IMR-90 (cell line): ENCODE data around the gene FCHO1. TPM values are rescaled to one million over a fixed set of nuclear protein-coding genes. Genes with fewer than 3 reads are reported as not detected.

Experiments
- ATAC-seq: fragments of 200-7000 bp; cut with Tn5 transposase; 2 replicates; pipeline ENCODE4 v1.9.1; 2020; ENCODE audit warnings: low read depth, mild to moderate bottlenecking, moderate library complexity
- BruUV-seq: library from RNA; stranded (reverse); fragments of 400-500 nt; replicated peaks from 2 replicates; lab custom pipeline; 2021; lab: Mats Ljungman, UMichigan
- CTCF ChIA-PET: fragments of 300-600 bp; formaldehyde crosslinking; extraction: SDS; loops from one replicate; lab custom pipeline; 2021; ENCODE audit warnings: antibody characterized with exemption; lab: Yijun Ruan, JAX
- POLR2A ChIA-PET: fragments of 300-600 bp; sonication (Branson Sonifier 250); formaldehyde crosslinking; loops from one replicate; lab custom pipeline; 2022; ENCODE audit warnings: antibody characterized with exemption; ENCODE audit not compliant: unreplicated experiment; lab: Charles Lee
- DNase-seq: peaks from one replicate; pipeline ENCODE4 v3.0.0; 2013
- H2AFZ ChIP-seq: replicated peaks from 2 replicates; pipeline ENCODE3; 2013; ENCODE audit warnings: low read length, mild to moderate bottlenecking; ENCODE audit not compliant: poor library complexity
- H2AK5ac ChIP-seq: 2 replicates; pipeline ENCODE4 v1.6.1; 2013; ENCODE audit warnings: low read depth, low read length, inconsistent platforms
- H2AK9ac ChIP-seq: replicated peaks from 2 replicates; pipeline ENCODE3; 2013; ENCODE audit warnings: mild to moderate bottlenecking, low read depth, low read length, moderate library complexity; ENCODE audit not compliant: poor library complexity
- H2BK120ac ChIP-seq: 2 replicates; pipeline ENCODE4 v1.6.1; 2013; ENCODE audit warnings: low read depth, low read length, inconsistent platforms
- H2BK15ac ChIP-seq: 3 replicates; pipeline ENCODE4 v1.6.1; 2013; ENCODE audit warnings: low read depth, low read length, inconsistent platforms
- H2BK20ac ChIP-seq: 2 replicates; pipeline ENCODE4 v1.6.1; 2013; ENCODE audit warnings: low read depth, mild to moderate bottlenecking, inconsistent platforms, low read length, moderate library complexity
- H2BK5ac ChIP-seq: 2 replicates; pipeline ENCODE4 v1.6.1; 2013; ENCODE audit warnings: mild to moderate bottlenecking, low read depth, low read length, inconsistent platforms; ENCODE audit not compliant: poor library complexity, severe bottlenecking
- H3K14ac ChIP-seq: replicated peaks from 2 replicates; pipeline ENCODE4 v1.6.1; 2013; ENCODE audit warnings: low read depth, low read length, inconsistent platforms
- H3K18ac ChIP-seq: 2 replicates; pipeline ENCODE4 v1.6.1; 2013; ENCODE audit warnings: low read depth, low read length, control low read depth
- H3K23ac ChIP-seq: 2 replicates; pipeline ENCODE4 v1.6.1; 2013; ENCODE audit warnings: low read depth, low read length, inconsistent platforms
- H3K27ac ChIP-seq: 2 replicates; pipeline ENCODE4 v1.5.1; 2013; ENCODE audit warnings: mild to moderate bottlenecking, control low read depth, low read length; ENCODE audit not compliant: insufficient read depth
- H3K27me3 ChIP-seq: 2 replicates; pipeline ENCODE4 v1.6.1; 2013; ENCODE audit warnings: low read length; ENCODE audit not compliant: control insufficient read depth, insufficient read depth
- H3K36me3 ChIP-seq: 2 replicates; pipeline ENCODE4 v1.6.1; 2013; ENCODE audit warnings: low read length, mixed read lengths; ENCODE audit not compliant: control insufficient read depth, insufficient read depth
- H3K4ac ChIP-seq: 2 replicates; pipeline ENCODE4 v1.6.1; 2013; ENCODE audit warnings: low read depth, low read length, inconsistent platforms
- H3K4me1 ChIP-seq: 2 replicates; pipeline ENCODE4 v1.6.1; 2013; ENCODE audit warnings: low read length, mixed read lengths; ENCODE audit not compliant: control insufficient read depth, insufficient read depth
- H3K4me2 ChIP-seq: 2 replicates; pipeline ENCODE4 v1.6.1; 2013; ENCODE audit warnings: low read depth, mild to moderate bottlenecking, control low read depth, low read length, moderate library complexity
- H3K4me3 ChIP-seq: 2 replicates; pipeline ENCODE4 v1.5.1; 2013; ENCODE audit warnings: low read depth, mild to moderate bottlenecking, control low read depth, low read length, moderate library complexity; ENCODE audit not compliant: insufficient read depth
- H3K56ac ChIP-seq: 2 replicates; pipeline ENCODE4 v1.6.1; 2013; ENCODE audit warnings: low read length, inconsistent platforms; ENCODE audit not compliant: insufficient read depth; ENCODE audit errors: extremely low read depth
- H3K79me1 ChIP-seq, 2 experiments: 2 replicates each; pipeline ENCODE4 v1.6.1; 2013; ENCODE audit warnings: low read length in 2 of 2, inconsistent platforms in 1 of 2, low read depth in 1 of 2
- H3K9ac ChIP-seq: 2 replicates; pipeline ENCODE4 v1.6.1; 2013; ENCODE audit warnings: low read depth, low read length, control low read depth
- H3K9me1 ChIP-seq: 2 replicates; pipeline ENCODE4 v1.6.1; 2013; ENCODE audit warnings: low read length, inconsistent platforms; ENCODE audit not compliant: insufficient read depth
- H3K9me3 ChIP-seq: 2 replicates; pipeline ENCODE4 v1.6.1; 2013; ENCODE audit warnings: low read length; ENCODE audit not compliant: control insufficient read depth, insufficient read depth
- H4K20me1 ChIP-seq: 2 replicates; pipeline ENCODE4 v1.6.1; 2013; ENCODE audit warnings: low read length, inconsistent platforms; ENCODE audit not compliant: insufficient read depth
- H4K5ac ChIP-seq: 2 replicates; pipeline ENCODE4 v1.6.1; 2013; ENCODE audit warnings: mild to moderate bottlenecking, low read depth, low read length, control low read depth
- H4K8ac ChIP-seq, 2 experiments: 2 replicates each; pipeline ENCODE4 v1.6.1; 2013; ENCODE audit warnings: low read depth in 2 of 2, low read length in 2 of 2, control low read depth in 1 of 2, inconsistent platforms in 1 of 2
- H4K91ac ChIP-seq: 2 replicates; pipeline ENCODE4 v1.6.1; 2013; ENCODE audit warnings: low read depth, low read length, inconsistent platforms; ENCODE audit not compliant: insufficient read depth
- BHLHE40 ChIP-seq: fragments of 150-350 bp; IDR thresholded peaks from 2 replicates; pipeline ENCODE4 v1.6.1; 2016; ENCODE audit warnings: mild to moderate bottlenecking, low read depth, low read length
- CEBPB ChIP-seq: IDR thresholded peaks from 2 replicates; pipeline ENCODE4 v1.6.1; 2012; ENCODE audit warnings: low read depth, low read length, improper control_type of control experiment
- CHD1 ChIP-seq: IDR thresholded peaks from 2 replicates; pipeline ENCODE4 v1.6.1; 2012; ENCODE audit warnings: low read depth, low read length, improper control_type of control experiment
- FOS ChIP-seq: fragments of 150-350 bp; IDR thresholded peaks from 2 replicates; pipeline ENCODE4 v1.6.1; 2016; ENCODE audit warnings: low read depth, low read length
- MAFK ChIP-seq: IDR thresholded peaks from 2 replicates; pipeline ENCODE4 v1.6.1; 2012; ENCODE audit warnings: low read depth, low read length, improper control_type of control experiment
- MAZ ChIP-seq: IDR thresholded peaks from 2 replicates; pipeline ENCODE4 v1.6.1; 2012; ENCODE audit warnings: low read depth, mild to moderate bottlenecking, low read length, improper control_type of control experiment, moderate library complexity, borderline replicate concordance
- MXI1 ChIP-seq: IDR thresholded peaks from 2 replicates; pipeline ENCODE4 v1.6.1; 2012; ENCODE audit warnings: low read depth, mild to moderate bottlenecking, low read length, moderate library complexity, borderline replicate concordance
- NFE2L2 ChIP-seq: fragments of 150-350 bp; IDR thresholded peaks from 2 replicates; pipeline ENCODE4 v1.6.1; 2016; ENCODE audit warnings: low read depth, mild to moderate bottlenecking, low read length
- POLR2A ChIP-seq: IDR thresholded peaks from 2 replicates; pipeline ENCODE4 v1.6.1; 2012; ENCODE audit warnings: mild to moderate bottlenecking, low read depth, low read length
- RAD21 ChIP-seq: IDR thresholded peaks from 2 replicates; pipeline ENCODE4 v1.6.1; 2012; ENCODE audit warnings: low read length, improper control_type of control experiment
- RCOR1 ChIP-seq: IDR thresholded peaks from 2 replicates; pipeline ENCODE4 v1.6.1; 2012; ENCODE audit warnings: mild to moderate bottlenecking, low read length, improper control_type of control experiment; ENCODE audit not compliant: insufficient replicate concordance
- RFX5 ChIP-seq: IDR thresholded peaks from 2 replicates; pipeline ENCODE4 v1.8.0; 2012; ENCODE audit warnings: low read depth, mild to moderate bottlenecking, low read length, moderate library complexity
- SMC3 ChIP-seq: fragments of 150-350 bp; IDR thresholded peaks from 2 replicates; pipeline ENCODE4 v1.6.1; 2016; ENCODE audit warnings: low read depth, mild to moderate bottlenecking, antibody characterized with exemption, low read length, moderate library complexity
- WGBS, 2 experiments: methylation state at CpG; one replicate each; pipeline versions ENCODE4 v1.1.5 to v1.1.7; 2013; ENCODE audit warnings: missing lambda C conversion rate in 2 of 2; ENCODE audit not compliant: insufficient read length in 1 of 2; ENCODE audit errors: extremely low coverage in 2 of 2; 5-methylcytosine and 5-hydroxymethylcytosine counted together
- dilution Hi-C: fragments of 300-500 bp; cut with HindIII; formaldehyde crosslinking; loops from one replicate; pipeline ENCODE4 v1.14.3; 2018; ENCODE audit warnings: low sequenced_read_pairs; ENCODE audit not compliant: unreplicated experiment
- in situ Hi-C: fragments of 300-500 bp; cut with MboI; formaldehyde crosslinking; loops from 3 replicates; pipeline ENCODE4 v1.14.3; 2019; ENCODE audit warnings: low sequenced_read_pairs, inconsistent platforms, mixed read lengths
- intact Hi-C: fragments of 100-400 bp; cut with micrococcal nuclease; formaldehyde crosslinking; loops from 2 replicates; pipeline ENCODE4 v1.10.0; 2022
- polyA plus RNA-seq, 3 experiments: library from polyadenylated mRNA; depleted of rRNA; stranded (reverse); fragments of >200 nt; gene quantifications; 2 replicates each; pipeline ENCODE4 v1.2.3, GENCODE V29; 2012; ENCODE audit warnings: low replicate concordance in 1 of 3
- total RNA-seq: library from RNA; depleted of rRNA; stranded (reverse); fragments of >200 nt; gene quantifications from 2 replicates; pipeline ENCODE4 v1.2.3, GENCODE V29; 2012
- TF ChIP-seq, protein P1 (sequence below): conservative IDR thresholded peaks from 2 replicates; pipeline ENCODE4 v1.5.1; 2012; ENCODE audit warnings: mild to moderate bottlenecking, low read depth, low read length, improper control_type of control experiment
- TF ChIP-seq, protein P2 (sequence below): fragments of 150-350 bp; IDR thresholded peaks from 2 replicates; pipeline ENCODE4 v1.6.1; 2016; ENCODE audit warnings: low read depth, mild to moderate bottlenecking, low read length, moderate library complexity, borderline replicate concordance
- TF ChIP-seq, protein P3 (sequence below): fragments of 150-350 bp; IDR thresholded peaks from 2 replicates; pipeline ENCODE4 v1.6.1; 2017; ENCODE audit warnings: mild to moderate bottlenecking, antibody characterized with exemption, low read length, low read depth

The FCHO1 gene
- total and polyA plus RNA-seq, 2 of the 4 experiments (the other 2 are of a cell fraction) = 0.18 to 1.0 TPM

DNA sequence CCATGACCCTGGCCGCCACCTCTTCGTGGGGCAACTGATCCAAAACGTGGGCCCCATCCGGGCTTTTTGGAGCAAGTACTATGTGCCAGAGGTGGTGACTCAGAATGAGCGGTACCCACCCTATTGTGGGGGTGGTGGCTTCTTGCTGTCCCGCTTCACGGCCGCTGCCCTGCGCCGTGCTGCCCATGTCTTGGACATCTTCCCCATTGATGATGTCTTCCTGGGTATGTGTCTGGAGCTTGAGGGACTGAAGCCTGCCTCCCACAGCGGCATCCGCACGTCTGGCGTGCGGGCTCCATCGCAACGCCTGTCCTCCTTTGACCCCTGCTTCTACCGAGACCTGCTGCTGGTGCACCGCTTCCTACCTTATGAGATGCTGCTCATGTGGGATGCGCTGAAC lies 60.4 kb downstream of the FCHO1 start:
- no peak for TF ChIP-seq MXI1
- no peak for TF ChIP-seq NFE2L2
- TF ChIP-seq CHD1 = no peak
- no peak for TF ChIP-seq SMC3
- TF ChIP-seq, protein P1, sequence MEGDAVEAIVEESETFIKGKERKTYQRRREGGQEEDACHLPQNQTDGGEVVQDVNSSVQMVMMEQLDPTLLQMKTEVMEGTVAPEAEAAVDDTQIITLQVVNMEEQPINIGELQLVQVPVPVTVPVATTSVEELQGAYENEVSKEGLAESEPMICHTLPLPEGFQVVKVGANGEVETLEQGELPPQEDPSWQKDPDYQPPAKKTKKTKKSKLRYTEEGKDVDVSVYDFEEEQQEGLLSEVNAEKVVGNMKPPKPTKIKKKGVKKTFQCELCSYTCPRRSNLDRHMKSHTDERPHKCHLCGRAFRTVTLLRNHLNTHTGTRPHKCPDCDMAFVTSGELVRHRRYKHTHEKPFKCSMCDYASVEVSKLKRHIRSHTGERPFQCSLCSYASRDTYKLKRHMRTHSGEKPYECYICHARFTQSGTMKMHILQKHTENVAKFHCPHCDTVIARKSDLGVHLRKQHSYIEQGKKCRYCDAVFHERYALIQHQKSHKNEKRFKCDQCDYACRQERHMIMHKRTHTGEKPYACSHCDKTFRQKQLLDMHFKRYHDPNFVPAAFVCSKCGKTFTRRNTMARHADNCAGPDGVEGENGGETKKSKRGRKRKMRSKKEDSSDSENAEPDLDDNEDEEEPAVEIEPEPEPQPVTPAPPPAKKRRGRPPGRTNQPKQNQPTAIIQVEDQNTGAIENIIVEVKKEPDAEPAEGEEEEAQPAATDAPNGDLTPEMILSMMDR = no peak
- TF ChIP-seq BHLHE40 = no peak
- no peak for TF ChIP-seq RCOR1
- TF ChIP-seq POLR2A = no peak
- TF ChIP-seq, protein P2, sequence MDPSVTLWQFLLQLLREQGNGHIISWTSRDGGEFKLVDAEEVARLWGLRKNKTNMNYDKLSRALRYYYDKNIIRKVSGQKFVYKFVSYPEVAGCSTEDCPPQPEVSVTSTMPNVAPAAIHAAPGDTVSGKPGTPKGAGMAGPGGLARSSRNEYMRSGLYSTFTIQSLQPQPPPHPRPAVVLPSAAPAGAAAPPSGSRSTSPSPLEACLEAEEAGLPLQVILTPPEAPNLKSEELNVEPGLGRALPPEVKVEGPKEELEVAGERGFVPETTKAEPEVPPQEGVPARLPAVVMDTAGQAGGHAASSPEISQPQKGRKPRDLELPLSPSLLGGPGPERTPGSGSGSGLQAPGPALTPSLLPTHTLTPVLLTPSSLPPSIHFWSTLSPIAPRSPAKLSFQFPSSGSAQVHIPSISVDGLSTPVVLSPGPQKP = no peak
- TF ChIP-seq FOS = no peak
- TF ChIP-seq RFX5 = no peak
- no peak for TF ChIP-seq RAD21
- TF ChIP-seq, protein P3, sequence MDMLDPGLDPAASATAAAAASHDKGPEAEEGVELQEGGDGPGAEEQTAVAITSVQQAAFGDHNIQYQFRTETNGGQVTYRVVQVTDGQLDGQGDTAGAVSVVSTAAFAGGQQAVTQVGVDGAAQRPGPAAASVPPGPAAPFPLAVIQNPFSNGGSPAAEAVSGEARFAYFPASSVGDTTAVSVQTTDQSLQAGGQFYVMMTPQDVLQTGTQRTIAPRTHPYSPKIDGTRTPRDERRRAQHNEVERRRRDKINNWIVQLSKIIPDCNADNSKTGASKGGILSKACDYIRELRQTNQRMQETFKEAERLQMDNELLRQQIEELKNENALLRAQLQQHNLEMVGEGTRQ = no peak
- no peak for TF ChIP-seq MAZ
- TF ChIP-seq CEBPB = no peak
- no peak for TF ChIP-seq MAFK
- Histone ChIP-seq H2BK20ac (no peak overlapping the region), H4K5ac (no peak overlapping the region), H3K27ac (no peak overlapping the region), H3K9ac (no peak overlapping the region), H3K79me1 (no peaks in the 10 kb centered on the region), H2AK9ac (no peak overlapping the region), H4K91ac (no peak overlapping the region), H2AFZ (no peak overlapping the region), H3K36me3 (no peaks in the 10 kb centered on the region), H2BK5ac (no peak overlapping the region), H3K14ac (no peak overlapping the region), H3K9me1 (no peaks in the 10 kb centered on the region), H3K4me2 (no peak overlapping the region), H3K4me1 (no peaks in the 10 kb centered on the region), H3K27me3 (peaks cover 34% of the 10 kb centered on the region), H3K56ac (no peak overlapping the region), H4K20me1 (no peaks in the 10 kb centered on the region), H2AK5ac (no peak overlapping the region), H2BK120ac (no peak overlapping the region), H3K18ac (no peak overlapping the region), H3K23ac (no peak overlapping the region), H3K4me3 (no peak overlapping the region), H3K9me3 (no peaks in the 10 kb centered on the region; the same call in 1 of the 2 replicates), H3K4ac (no peak overlapping the region), H4K8ac (no peak overlapping the region), H2BK15ac (no peak overlapping the region)
- ChIA-PET POLR2A (no interaction called here), CTCF (interaction anchor here (0.6 kb wide), 1 partner anchor 135 kb away, joined by 4 read pairs; no protein-coding TSS in a partner anchor)
- ATAC-seq (no peak), DNase-seq (no peak)
- in situ Hi-C loops (no loop called here), intact Hi-C loops (no loop called here), dilution Hi-C loops (no loop called here)
- 90% methylated on average over 2 of the region's 20 CpGs; no CpG with 5 or more reads in 1 of the 2 experiments for WGBS, 2 experiments
- no TSS peak for BruUV-seq
